HAP-1 (cell line): ENCODE results near the gene PDE1C.

ENCODE experiments used
- DNase-seq, 2 experiments: peaks; one replicate each; pipeline ENCODE4 v3.0.0-alpha.2; 2016 to 2020; ENCODE audit warnings: low spot score in 2 of 2
- H3K27me3 ChIP-seq: fragments of 250-450 bp; sonication (Bioruptor Pico); 2 replicates; pipeline ENCODE4 v1.5.1; 2020; ENCODE audit warnings: low read depth, mild to moderate bottlenecking, moderate library complexity
- H3K36me3 ChIP-seq: fragments of 250-450 bp; sonication (Bioruptor Pico); replicated peaks from 2 replicates; pipeline ENCODE4 v1.5.1; 2020; ENCODE audit warnings: mild to moderate bottlenecking
- H3K4me1 ChIP-seq: fragments of 250-450 bp; sonication (Bioruptor Pico); 2 replicates; pipeline ENCODE4 v1.5.1; 2020; ENCODE audit warnings: mild to moderate bottlenecking
- H3K4me3 ChIP-seq: fragments of 250-450 bp; sonication (Bioruptor Pico); 2 replicates; pipeline ENCODE4 v1.5.1; 2020; ENCODE audit warnings: mild to moderate bottlenecking, moderate library complexity
- H3K9me3 ChIP-seq: fragments of 250-450 bp; sonication (Bioruptor Pico); 2 replicates; pipeline ENCODE4 v1.5.1; 2020; ENCODE audit warnings: mild to moderate bottlenecking, moderate library complexity
- in situ Hi-C: fragments of 300-500 bp; cut with MboI; formaldehyde crosslinking; loops from 3 replicates; pipeline ENCODE4 v1.14.3; 2020; ENCODE audit warnings: low sequenced_read_pairs, inconsistent platforms, mixed read lengths

PDE1C gene

DNA sequence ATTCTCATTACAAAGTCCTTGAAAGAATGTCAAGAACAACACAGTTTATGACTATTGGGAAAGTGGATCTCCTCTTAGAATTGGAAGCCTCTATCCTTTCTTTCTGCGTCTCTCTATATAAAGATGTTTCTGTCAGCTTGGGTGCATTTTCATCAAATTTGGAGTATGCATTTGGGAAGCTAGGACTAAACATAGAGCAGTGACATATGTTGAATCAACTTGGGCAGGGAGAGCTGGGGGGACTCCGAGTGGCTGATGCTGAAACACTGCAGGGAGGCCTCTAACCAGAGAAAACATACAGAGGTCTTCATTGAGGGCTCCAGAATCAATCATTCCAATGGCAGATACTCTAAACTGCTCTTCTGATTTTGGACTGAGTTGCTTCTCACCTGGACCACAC is 147.4 kb downstream of the PDE1C start:
- DNase-seq = no peak
- H3K4me1 ChIP-seq = no peaks in the 10 kb centered on the region
- no peaks in the 10 kb centered on the region for H3K36me3 ChIP-seq
- no peak overlapping the region for H3K4me3 ChIP-seq
- H3K27me3 ChIP-seq = no peaks in the 10 kb centered on the region
- H3K9me3 ChIP-seq = no peaks in the 10 kb centered on the region
- in situ Hi-C loops = no loop called here

DNA sequence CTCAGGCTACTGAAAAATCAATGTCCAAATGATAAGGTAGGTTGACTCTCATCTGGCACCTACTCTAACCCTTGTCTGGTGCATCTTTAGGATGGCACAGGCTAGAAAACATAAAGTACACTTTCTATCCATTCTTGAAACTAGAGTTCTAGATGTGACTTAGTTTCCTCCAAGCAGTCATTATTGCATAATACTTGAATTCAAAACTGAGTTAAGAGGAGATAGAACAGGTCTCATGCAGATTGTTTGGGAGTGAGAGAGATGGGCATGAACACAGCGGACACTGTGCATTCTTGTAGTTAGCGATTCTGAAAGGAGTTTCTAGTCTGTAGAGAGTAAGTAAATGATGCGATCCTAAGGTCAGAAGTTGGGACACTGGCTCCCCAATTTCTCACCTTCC is 149.2 kb downstream of the PDE1C start:
- no peak for DNase-seq
- in situ Hi-C loops = no loop called here
- Histone ChIP-seq H3K27me3 (no peaks in the 10 kb centered on the region), H3K4me1 (no peaks in the 10 kb centered on the region), H3K36me3 (no peaks in the 10 kb centered on the region), H3K9me3 (no peaks in the 10 kb centered on the region), H3K4me3 (no peak overlapping the region)

DNA sequence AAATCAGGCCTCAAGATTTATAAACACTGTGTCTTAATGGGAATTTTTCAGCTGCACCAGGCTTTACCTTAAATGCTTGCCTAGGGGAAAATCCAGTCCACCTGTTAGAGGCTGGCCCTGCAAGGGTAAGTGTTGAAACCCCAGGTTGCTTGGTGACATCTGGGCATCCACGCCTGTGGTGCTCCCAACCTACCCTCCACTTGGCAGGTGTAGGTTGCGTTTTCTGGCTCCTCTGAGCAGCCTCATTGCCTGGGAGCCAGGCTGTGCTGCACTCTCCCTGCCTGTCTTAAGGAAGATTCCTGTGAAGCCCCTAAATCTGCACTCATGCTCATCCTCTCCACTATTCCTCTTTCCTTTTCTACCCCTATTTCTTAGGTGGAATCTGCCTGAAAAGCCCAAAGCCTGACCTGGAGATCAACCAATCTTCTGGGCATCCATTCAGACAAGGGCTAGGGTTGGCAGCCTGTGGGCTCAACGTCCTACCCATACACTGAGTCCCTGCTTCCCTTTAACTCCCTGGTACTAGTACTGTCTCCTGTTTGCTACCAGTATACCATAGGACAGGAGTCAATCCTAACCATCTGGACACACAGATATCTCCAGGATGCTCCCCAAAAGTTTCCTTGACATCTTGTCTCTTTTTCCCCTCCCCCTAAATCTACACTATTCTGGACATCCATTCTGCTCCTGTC is 150.4 kb downstream of the PDE1C start:
- H3K4me1 ChIP-seq = no peaks in the 10 kb centered on the region
- H3K4me3 ChIP-seq = no peak overlapping the region
- H3K9me3 ChIP-seq = no peaks in the 10 kb centered on the region
- in situ Hi-C loops = no loop called here
- H3K27me3 ChIP-seq = no peaks in the 10 kb centered on the region
- DNase-seq = no peak
- H3K36me3 ChIP-seq = no peaks in the 10 kb centered on the region

DNA sequence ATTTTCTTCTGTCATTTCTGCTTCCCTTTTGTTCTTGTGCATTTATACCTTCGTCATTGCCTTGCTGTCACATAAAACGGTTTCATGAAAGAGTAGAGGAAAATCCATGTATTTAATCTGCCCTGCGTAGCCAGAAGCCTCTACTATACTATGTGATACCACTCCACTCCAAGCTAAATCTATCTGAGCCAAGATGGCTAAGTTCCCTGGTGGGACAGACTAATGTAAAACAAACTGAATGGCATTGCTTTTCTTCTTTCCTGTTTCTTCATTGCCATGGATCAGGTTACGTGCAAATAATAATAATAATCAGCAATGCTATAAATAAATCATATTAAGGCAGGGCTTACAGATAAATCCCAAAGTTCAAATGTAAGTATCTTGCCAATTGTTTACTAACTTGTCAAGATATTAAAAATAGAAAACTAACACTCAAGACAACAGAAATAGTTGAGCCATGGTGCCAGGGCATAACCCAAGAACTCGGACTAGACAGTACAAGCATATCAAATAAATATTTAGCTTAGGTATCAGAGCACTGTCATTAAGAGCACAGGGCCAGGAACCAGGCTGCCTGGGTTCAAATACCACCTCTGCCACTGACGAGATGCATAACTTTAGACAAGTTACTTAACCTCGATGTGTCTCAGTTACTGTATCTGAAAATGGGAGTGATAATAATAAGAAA is 151.4 kb downstream of the PDE1C start:
- Histone ChIP-seq H3K27me3 (no peaks in the 10 kb centered on the region), H3K4me1 (no peaks in the 10 kb centered on the region), H3K36me3 (no peaks in the 10 kb centered on the region), H3K9me3 (no peaks in the 10 kb centered on the region), H3K4me3 (no peak overlapping the region)
- no peak for DNase-seq
- in situ Hi-C loops = no loop called here

DNA sequence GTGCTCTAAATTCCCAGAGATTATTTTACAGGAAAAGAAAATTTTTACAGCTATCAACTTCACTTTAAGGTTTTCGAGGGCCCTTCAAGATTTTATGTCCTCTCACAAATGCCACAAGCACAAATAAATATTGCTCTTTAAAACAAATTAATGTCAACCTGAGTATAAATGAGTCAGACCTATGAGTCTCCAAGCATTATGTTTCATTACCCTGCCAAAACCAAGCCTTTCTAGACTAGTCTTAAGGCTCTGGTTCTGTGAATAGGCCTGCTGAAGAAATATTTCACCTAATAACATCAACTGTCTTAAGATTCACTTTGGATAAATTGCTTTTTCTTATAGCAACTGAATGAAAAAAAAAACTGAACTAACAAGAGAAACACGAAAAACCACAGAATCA is 153.0 kb downstream of the PDE1C start:
- Histone ChIP-seq H3K36me3 (no peaks in the 10 kb centered on the region), H3K4me1 (no peaks in the 10 kb centered on the region), H3K27me3 (no peaks in the 10 kb centered on the region), H3K4me3 (no peak overlapping the region), H3K9me3 (no peaks in the 10 kb centered on the region)
- DNase-seq = no peak
- in situ Hi-C loops = no loop called here

DNA sequence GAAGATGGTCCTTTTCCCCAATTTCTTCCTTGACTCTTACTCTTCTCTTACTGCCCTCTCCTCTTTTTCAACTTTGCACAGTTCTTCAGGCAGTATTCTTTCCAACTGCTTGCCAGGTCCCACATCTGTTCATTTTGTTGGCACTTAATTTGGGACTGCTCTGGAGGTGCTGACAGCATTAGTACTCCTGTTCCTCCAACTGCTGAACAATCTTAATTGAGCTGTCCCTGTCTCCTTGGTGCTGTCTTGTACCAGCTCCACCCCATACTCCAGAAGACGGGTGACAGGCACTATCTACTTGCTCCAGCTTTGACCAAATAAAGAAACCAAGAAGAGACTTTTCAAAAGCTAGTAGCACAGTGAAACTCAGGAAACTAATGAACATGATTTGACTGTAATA is 160.0 kb downstream of the PDE1C start:
- Histone ChIP-seq H3K9me3 (no peaks in the 10 kb centered on the region), H3K27me3 (no peaks in the 10 kb centered on the region), H3K4me3 (no peak overlapping the region), H3K4me1 (no peaks in the 10 kb centered on the region), H3K36me3 (no peaks in the 10 kb centered on the region)
- DNase-seq = no peak
- in situ Hi-C loops = no loop called here

DNA sequence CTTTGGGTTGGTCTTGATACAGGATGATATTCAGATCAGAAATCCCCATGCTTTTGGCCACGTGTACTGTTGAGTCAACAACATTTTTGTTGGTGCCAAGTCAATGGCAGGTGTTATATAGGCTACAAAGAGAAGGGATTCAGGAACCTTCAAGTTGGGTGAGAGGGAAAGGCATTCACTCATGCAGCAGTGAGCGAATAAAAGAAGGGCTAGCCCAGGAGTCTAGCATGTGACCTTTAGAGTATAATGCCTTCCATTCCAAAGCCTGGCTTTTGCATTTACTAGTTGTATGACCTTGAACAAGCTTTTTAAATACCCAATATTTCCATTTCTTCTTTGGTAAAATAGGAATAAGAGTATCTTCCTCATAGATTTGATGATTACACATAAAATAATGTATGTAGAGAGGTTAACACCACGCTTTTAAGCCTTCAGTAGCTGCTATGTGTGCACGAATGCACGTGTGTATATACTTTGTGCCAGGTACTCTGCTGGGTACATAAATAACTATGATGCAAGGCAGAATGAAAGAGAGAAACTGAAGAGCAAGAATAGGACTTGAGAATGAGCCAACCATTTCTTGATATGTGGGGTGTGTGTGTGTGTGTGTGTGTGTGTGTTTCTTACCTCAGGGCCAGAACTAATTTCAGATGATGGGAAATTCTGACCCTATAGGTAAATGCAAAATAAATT is 163.6 kb downstream of the PDE1C start:
- no peak for DNase-seq
- H3K36me3 ChIP-seq = no peaks in the 10 kb centered on the region
- H3K4me3 ChIP-seq = no peak overlapping the region
- H3K9me3 ChIP-seq = no peaks in the 10 kb centered on the region
- no peaks in the 10 kb centered on the region for H3K27me3 ChIP-seq
- H3K4me1 ChIP-seq = no peaks in the 10 kb centered on the region
- in situ Hi-C loops = no loop called here

DNA sequence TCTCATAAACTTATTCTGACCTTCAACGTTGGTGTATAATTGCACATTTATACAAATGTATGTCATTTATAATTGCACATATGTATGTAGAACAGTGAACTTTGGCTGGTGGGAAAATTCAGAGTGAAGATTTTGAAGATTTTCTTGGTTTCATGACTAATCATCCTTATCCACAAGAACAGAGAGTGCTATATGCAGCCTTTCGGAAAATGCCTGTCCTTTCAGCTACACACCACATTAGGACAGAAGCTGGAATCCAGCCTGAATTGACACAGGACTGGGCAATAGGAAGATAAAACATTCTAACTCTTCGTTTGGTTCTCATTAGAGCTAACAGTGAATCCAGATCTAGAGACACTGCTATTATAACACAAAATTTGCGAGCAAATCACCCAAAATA is 166.2 kb downstream of the PDE1C start:
- DNase-seq = no peak
- in situ Hi-C loops = no loop called here
- no peaks in the 10 kb centered on the region for H3K4me1 ChIP-seq

DNA sequence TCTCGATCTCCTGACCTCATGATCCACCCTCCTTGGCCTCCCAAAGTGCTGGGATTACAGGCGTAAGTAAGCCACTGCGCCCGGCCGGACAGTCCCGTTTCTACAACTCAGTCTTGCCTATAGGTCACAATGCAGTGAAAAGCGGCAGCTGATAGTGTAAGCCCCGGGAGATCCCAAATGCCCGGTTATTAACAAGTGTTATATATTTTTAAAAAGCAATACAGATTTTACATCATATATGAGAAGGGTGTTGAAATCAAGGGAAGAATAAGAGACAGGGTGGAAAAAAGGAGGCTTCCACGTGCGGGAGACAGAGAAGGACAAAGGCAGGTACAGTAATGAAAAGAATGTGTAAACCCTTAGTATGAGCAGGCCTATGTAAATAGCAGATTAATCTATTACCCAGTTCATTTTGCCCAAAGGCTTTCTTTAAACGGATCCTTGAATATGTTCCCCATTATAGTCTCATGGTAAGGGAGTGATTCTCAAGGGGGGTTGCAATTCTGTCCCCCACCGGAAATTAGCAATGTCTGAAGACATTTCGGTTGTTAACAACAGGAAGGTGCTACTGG is 170.8 kb downstream of the PDE1C start:
- Histone ChIP-seq H3K27me3 (no peaks in the 10 kb centered on the region), H3K4me3 (no peak overlapping the region), H3K4me1 (no peaks in the 10 kb centered on the region), H3K9me3 (no peaks in the 10 kb centered on the region), H3K36me3 (no peaks in the 10 kb centered on the region)
- no peak for DNase-seq
- in situ Hi-C loops = no loop called here

More for the DNA sequence above, 166.2 kb downstream of the PDE1C start:
- H3K27me3 ChIP-seq = no peaks in the 10 kb centered on the region
- H3K36me3 ChIP-seq = no peaks in the 10 kb centered on the region
- H3K4me3 ChIP-seq = no peak overlapping the region
- H3K9me3 ChIP-seq = no peaks in the 10 kb centered on the region

DNA sequence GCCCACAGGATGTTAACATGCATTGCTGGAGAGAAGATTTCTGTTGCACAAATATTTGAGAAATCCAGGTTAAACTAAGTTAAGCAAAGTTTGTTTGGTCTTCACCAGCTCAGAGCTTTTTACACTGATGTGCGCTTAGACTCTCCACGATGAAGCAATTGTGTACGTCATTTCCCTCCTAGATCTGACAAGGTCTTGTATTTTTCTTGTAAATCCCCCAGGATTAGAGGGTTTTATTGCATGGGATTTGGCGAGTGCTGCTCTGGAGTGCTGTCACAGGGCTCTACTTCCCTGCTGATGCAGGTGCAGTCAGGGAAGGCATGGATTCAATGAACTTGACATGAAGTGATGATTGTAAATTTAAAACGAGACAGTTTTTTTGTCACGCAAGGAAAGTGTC is 173.3 kb downstream of the PDE1C start:
- H3K9me3 ChIP-seq = no peaks in the 10 kb centered on the region
- in situ Hi-C loops = no loop called here

DNA sequence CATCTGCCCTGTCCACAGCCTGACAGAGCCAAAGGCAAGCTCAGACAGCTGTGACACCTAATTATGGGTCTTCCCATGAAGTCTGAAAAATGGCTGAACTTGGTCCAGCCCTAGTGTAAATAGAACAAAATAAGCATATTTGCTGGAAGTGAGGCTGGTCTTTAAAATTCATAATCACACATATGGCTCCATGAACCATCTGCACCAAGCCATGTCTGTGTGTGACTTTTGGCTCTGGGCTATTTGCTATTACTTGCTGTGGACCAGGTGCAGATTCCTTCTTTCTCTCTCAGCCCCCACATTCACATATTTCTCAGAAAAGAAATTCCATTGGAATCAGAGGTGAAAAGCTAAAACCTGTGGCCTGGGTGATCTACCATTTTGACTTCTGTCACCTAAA is 175.9 kb downstream of the PDE1C start:
- DNase-seq = no peak
- no peak overlapping the region for H3K4me3 ChIP-seq
- no peaks in the 10 kb centered on the region for H3K9me3 ChIP-seq
- no peaks in the 10 kb centered on the region for H3K4me1 ChIP-seq
- no peaks in the 10 kb centered on the region for H3K36me3 ChIP-seq
- no peaks in the 10 kb centered on the region for H3K27me3 ChIP-seq
- in situ Hi-C loops = no loop called here

More for the DNA sequence above, 173.3 kb downstream of the PDE1C start:
- Histone ChIP-seq H3K36me3 (no peaks in the 10 kb centered on the region), H3K4me3 (no peak overlapping the region), H3K4me1 (no peaks in the 10 kb centered on the region), H3K27me3 (no peaks in the 10 kb centered on the region)
- DNase-seq = no peak

DNA sequence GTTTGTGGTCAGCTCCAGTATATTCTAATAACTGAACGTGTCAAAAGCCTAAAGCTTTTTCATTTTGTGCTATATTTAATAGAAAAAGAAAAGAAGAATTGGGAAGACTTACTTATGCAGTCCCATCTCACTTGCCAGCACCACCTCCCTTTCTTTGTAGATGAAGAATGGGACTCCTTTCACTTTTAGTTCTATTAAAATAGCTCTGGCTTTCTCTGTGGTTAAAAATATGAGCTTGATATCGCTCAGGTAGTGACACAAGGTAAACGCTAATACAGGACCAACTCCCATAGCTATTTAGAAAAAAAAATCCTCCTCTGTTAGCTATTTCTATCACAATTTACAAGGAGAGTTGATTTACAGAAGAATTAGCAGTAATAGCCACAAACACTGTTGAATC is 176.8 kb downstream of the PDE1C start:
- in situ Hi-C loops = no loop called here
- no peak for DNase-seq
- Histone ChIP-seq H3K4me1 (no peaks in the 10 kb centered on the region), H3K9me3 (no peaks in the 10 kb centered on the region), H3K4me3 (no peak overlapping the region), H3K36me3 (no peaks in the 10 kb centered on the region), H3K27me3 (no peaks in the 10 kb centered on the region)

DNA sequence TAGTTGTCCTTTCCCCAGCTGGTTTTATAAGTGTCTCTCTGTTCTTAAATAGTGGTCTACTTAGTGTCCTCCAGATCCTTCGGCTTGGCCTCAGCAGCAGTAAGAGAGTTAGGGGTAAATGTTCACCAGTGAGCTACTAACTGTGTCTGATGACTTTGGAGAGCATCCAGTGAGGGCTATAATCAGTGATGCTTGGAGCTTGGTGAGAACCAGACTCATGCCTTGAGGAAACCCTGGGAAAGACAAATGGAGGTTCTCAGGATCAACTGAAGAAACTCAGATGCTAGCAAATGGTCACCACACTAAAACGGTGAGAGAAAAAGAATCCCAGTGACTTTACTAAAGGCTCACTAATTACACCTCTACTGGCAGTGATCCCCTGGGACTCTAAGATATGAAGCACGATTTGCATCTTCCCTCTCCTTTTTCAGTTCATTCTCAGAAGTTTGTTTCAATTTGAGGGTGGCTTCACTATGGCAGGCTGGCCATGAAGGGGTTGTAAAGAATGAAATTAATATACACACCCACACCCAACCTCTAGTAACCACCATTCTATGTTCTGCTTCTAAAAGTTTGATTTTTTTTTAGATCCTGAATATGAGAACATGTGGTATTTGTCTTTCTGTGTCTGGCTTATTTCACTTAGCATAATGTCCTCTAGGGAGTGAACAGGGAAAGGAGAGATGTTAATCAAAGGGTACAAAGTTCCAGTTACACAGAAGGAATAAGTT is 177.9 kb downstream of the PDE1C start:
- H3K4me1 ChIP-seq = no peaks in the 10 kb centered on the region
- H3K9me3 ChIP-seq = no peaks in the 10 kb centered on the region
- DNase-seq = no peak
- H3K36me3 ChIP-seq = no peaks in the 10 kb centered on the region
- H3K27me3 ChIP-seq = no peaks in the 10 kb centered on the region
- no peak overlapping the region for H3K4me3 ChIP-seq
- in situ Hi-C loops = no loop called here
